AG09319 (cell line): ENCODE results near the gene PPP2R2D.

Experiments
- DNase-seq: peaks from one replicate; pipeline ENCODE4 v3.0.0-alpha.2; 2010; ENCODE audit warnings: low read depth; ENCODE audit errors: extremely low read depth
- TF ChIP-seq, protein P1 (sequence below): IDR thresholded peaks from 2 replicates; pipeline ENCODE4 v1.5.1; 2011; ENCODE audit warnings: low read depth, mild to moderate bottlenecking, inconsistent platforms, low read length, moderate library complexity

The PPP2R2D gene

DNA sequence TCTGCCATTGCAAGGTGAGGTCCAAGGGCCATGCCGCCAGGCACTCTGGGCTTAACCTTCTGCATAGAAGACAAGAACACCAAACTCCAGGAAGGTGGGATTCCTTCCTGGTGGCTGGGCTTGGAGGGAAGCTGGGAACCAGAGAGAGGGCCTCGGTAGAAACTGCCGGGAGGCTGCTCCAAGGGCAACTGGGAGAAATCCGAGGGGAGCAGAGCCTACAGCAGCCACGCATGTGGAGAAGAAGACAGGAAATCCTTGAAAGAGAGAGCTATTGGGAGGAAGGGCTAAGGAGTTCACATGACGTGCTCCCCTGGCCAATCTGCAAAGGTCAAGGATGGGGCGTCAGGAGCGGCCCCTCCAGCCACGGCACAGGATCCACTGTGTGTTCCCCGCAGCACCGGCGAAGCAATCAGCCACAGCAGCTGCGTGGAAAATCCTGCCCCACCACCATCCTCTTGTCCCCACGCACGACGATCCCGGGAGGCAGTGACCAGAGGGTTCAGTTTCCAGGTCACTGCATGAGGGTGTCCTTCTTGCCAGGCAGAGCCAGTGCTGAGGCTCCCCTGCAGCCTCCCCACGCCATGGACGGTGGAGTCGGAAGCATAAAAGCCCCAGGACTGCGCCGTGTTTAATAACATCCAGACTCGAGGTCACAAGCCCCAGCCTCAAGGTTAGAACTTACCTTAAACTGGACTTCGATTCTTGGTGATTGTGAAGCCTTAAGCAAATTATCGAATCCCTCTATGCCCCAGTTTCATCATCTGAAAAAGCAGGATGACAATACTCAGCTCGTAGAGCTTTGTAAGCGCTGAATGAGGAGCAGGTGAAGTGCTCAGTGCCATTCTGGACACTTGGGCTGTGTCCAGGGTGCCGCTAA, 8.6 kb upstream of the PPP2R2D start:
- TF ChIP-seq, protein P1, sequence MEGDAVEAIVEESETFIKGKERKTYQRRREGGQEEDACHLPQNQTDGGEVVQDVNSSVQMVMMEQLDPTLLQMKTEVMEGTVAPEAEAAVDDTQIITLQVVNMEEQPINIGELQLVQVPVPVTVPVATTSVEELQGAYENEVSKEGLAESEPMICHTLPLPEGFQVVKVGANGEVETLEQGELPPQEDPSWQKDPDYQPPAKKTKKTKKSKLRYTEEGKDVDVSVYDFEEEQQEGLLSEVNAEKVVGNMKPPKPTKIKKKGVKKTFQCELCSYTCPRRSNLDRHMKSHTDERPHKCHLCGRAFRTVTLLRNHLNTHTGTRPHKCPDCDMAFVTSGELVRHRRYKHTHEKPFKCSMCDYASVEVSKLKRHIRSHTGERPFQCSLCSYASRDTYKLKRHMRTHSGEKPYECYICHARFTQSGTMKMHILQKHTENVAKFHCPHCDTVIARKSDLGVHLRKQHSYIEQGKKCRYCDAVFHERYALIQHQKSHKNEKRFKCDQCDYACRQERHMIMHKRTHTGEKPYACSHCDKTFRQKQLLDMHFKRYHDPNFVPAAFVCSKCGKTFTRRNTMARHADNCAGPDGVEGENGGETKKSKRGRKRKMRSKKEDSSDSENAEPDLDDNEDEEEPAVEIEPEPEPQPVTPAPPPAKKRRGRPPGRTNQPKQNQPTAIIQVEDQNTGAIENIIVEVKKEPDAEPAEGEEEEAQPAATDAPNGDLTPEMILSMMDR: no peak

DNA sequence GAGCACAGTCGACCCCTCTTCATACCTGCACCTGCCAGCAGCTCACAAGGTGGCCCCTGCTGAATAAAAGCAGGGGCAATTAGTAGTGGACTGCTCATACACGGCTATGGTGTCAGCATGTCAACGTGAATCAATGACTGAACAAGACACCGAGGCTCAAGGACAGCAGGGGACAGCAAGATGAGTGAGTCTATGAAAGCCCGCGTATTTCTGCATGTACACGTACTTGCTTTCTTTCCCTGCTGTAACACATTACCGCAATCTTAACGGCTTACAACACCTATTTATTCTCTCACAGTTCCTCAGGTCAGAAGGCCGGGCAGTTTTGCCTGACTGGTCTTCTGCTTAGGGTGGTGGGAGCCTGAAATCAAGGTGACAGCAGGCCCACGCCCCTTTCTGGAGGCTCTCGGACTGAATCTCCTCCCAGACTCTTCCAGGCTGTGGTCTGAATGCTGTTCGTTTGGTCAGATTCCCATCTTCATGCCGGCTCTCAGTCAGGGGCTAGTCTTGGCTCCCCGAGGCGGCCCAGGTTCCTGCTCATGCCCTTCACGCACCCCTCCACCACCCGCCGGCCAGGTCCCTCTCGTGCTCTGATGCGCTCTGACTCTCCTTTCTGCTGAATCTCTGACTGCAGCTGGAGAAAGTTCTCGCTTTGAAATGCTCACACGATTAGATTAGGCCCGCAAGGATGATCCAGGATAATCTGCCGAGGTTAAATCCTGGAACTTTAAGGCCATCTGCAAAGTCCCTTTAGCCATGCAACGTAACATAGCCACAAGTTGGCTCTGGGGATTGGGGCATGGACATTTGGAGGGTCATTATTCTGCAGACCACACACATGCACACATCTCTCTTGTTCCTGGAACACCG, 7.8 kb upstream of the PPP2R2D start:
- no peak for DNase-seq
- TF ChIP-seq, protein P1: no peak

More for the DNA sequence above, 8.6 kb upstream of the PPP2R2D start:
- DNase-seq: no peak

DNA sequence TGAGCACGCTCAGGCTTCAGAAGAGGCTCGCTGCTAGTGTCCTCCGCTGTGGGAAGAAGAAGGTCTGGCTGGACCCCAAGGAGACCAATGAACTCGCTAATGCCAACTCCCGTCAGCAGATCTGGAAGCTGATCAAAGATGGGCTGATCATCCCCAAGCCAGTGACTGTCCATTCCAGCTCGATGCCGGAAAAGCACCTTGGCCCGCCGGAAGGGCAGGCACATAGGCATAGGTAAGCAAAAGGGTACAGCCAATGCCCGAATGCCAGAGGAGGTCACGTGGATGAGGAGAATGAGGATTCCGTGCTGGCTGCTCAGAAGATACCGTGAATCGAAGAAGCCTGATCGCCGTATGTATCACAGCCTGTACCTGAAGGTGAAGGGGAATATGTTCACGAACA, 5.7 kb upstream of the PPP2R2D start:
- TF ChIP-seq, protein P1: no peak
- no peak for DNase-seq

DNA sequence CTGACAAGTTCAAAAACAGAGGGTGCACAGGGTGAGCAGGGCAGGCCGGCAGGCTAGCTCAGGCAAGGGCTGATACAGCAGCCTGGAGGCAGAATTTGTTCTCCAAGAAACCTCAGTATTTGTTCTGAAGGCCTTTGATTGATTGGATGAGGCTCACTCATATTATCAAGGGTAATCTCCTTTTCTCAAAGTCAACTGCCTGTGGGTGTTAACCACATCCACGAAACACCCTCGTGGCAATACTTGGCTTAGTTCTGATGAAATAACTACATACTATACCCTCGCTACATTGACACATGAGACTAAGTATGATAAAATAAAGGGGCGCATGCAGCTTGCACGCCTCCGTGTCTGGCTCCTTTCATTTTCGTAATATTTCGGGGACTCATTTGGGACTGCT, 4.4 kb upstream of the PPP2R2D start:
- no peak for DNase-seq

DNA sequence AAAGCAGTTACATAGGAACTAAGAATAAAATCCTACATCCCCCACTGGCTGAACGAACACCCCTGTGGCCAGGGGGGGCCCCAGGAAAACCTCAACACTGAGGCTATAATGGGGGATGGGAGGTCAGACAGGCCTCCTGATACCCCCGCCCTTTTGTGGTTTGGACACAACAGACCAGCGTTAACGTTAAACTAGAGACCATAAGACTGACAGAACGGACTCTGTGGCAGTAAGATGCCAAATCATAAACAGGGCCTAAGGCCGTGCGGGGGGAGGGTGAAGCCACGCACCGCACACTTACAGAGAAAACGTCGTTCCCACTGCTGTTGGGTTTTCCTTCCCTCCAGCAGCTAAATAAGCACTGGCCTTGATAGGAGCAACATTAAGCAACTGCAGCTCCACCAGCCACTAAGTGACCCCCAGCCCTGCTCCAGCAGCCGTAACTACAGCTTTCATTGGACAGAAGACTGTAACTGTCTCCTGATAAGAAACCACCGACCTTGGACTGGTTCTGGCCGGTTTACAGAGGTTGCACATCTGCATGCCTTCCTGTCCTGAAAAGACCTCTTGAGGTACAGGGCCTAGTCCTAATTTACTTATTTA, 3.4 kb upstream of the PPP2R2D start:
- DNase-seq: no peak
- TF ChIP-seq, protein P1: no peak

More for the DNA sequence above, 4.4 kb upstream of the PPP2R2D start:
- TF ChIP-seq, protein P1: no peak

DNA sequence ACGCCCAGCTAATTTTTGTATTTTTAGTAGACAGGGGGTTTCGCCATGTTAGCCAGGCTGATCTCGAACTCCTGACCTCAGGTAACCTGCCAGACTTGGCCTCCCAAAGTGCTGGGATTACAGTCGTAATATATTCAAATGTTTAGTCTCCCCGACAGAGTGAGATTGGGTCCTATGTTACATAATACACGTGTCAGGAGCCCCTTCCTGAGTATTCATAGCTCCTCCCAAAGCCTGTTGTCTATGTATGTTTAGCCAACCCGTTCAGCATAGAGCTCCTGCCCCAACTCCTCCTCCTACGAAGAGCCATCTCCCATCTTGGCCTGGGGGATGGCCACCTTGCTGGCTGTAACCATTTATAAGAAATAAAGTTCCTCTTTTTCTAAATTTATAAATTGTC, 2.7 kb upstream of the PPP2R2D start:
- TF ChIP-seq, protein P1: no peak
- DNase-seq: no peak
